Kidney tubule cell (primary cell): ENCODE results near the gene NCOR2.

ENCODE experiments used
- DNase-seq: peaks from one replicate; pipeline ENCODE4 v3.0.0-alpha.2; 2018; ENCODE audit warnings: low spot score

The NCOR2 gene

DNA sequence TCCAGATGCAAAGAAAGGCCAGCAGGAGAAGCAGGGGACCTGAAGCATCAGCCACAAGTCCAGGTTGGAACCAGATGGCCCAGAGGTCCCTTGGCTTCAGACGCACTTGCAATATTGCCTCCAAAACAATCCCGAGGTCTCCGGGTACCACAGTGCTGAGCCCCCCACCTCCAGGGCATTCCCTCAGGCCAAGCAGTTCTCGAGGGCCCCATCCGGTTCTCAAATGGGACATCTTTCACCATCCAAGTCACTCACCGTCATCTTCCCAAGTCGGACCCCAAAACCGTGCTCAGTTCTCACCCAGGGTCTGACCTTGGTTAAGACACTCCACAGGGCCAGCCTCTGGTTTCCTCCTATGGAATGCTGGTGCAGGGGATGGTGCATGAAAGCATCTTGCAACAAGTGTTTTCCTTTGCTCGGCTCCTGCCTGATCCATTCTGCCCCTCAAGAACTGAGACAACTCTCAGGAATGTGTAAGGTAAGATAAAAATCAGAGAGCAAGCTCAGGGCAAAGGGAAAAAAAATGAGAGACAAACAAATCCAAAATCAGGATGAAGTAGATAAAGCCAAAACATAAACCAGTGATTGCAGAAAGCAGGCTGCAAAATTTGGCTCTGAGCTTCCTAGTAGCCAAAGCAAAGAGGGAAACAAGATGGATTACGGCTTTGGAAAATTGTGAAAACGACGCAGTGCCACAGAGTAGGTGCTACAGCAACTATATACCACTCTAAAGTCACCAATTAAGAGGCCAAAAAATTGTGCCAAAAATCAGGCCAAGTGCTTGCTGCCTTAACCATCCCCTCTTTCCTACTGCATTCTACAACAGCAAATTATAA lies 8.0 kb downstream of the NCOR2 start:
- no peak for DNase-seq

DNA sequence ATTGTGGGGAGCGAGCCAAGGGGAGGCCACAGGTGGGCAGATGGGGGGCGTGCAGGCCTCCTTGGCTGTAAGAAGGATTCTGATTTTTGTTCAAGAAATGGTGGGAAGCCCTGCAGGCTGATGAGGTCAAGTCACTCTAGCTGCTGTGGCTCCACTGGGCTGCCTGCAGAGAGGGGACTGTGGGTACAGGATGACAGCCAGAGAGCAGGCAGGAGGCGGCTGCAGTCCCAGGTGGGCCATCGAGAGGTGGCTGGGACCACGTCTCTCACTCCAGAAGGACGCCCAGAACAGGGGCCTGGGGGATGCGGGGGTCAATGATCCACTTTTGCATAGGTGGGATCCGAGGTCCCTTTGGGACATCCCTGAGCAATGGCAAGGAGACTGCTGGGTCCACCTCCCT lies 9.1 kb downstream of the NCOR2 start:
- no peak for DNase-seq

DNA sequence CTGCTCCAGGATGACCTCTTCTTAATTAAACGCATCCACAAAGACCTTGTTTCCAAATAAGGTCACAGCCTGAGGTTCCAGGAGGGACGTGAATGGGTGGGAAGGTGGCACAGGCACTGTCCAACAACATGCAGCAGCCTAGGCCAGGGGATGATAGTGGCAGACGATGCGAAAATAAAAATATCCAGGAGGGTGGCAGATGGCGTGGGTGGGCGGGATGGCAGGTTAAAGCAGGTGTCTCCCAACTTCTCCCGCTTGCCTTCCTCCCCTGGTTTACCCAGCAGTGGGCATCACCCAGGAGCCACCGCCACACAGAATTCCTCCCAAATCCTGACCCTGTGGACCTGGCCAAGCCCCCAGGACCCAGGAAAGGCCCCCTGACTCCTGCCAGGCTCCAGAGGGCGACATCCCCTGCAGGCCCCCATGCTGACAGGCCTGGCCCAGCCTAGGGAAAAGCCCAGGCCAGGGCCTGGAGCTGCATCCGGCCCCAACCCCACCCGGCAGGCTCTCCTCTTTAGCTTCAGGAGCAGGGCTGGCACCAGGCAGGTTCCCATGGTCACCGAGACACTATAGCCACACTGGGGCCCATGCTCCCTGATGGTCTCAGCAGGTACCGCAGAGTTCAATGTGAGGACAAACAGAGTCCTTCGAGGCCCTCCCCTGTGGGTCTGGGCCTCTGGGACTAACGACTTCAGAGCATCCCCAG lies 9.7 kb downstream of the NCOR2 start:
- no peak for DNase-seq

GRCh38 chr12:124556896-124557501 lies 10.4 kb downstream of the NCOR2 start:
- no peak for DNase-seq

DNA sequence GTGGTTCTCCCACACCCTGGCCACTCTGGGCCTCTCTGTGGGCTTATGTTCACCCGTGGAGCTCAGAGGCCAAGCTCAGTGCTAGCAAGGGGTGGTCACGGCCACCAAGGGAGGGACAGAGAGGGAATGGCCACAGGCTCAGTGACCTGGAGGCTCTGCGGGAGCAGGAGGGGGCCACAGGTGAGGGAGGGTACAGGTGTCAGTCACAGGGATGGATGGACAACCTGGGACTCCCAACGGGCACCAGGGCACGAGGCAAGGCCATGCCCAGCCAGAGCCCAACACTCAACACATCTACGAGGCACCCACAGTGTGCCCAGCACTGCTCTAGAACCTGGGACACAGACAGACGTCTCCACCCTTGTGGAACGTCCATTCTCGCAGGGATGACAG lies 11.3 kb downstream of the NCOR2 start:
- no peak for DNase-seq

DNA sequence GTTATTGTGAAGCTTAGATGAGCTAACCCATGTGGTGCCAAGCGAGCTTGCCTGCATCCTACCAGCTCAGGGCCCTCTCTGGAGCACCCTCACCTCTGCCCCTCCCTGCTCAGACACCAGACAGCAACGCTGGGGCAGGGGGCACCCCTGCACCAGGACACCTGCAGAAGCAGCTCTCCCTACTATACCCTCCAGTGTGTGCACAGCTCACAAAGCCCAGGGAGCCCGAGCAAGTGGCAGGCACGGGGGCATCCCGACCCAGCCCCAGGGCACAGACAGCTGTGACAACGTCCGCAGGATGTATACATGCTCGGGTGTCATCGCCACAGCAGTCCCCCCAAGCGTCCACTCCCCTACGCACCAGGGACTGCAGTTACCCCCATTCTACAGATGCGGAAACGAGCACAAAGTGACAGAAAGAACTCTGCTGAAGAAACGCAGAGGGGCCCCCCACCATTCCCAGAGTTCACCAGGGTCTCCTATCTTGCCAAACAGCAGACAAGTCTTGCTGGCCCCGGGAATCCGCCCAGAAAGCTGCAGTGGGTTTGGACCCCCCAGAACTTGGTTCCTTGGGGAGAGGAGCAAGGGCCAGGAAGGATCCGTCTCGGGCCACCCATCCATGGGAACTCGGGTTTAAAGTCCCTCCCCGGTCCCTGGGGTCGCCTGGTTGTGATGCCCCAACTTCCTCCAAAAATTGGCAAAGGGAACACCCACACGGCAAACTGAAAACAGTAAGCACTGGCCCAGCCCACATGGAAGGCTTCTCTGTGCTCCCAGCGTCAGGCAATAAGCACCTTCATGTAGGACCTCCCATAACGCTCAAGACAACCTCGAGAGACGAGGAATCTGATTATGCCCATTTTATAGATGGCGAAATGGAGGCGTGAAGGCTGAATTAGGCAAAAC lies 12.0 kb downstream of the NCOR2 start:
- DNase-seq = no peak

- no peak for DNase-seq
These were observed 12.9 kb downstream of the NCOR2 start for GRCh38 chr12:124554429-124555029.

DNA sequence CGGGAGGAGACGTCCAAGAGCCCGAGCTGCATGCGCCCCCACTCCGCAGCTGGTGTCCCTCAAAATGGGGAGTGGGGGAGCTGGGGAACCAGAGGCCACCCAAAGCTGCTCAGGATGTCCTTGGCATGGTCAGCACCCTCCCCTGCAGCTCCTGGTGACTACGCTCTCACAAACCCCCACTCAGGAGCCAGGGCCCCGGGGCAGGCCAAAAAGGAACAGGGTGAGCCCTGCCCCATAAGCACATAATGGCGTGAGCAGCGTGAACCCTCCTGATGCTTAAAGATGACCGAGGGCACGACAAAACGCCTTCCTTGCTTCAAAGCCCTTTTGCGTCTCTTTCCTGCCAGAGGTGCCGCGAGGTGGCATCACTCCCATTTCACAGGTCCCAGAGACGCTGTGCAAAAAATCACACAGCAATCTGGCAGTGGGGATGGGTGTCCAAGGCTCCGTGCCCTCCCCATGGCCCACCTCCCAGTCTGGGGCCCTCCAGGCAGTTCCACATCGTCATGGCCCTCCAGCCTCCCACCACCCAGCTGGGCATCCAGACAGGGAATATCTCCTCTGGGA lies 13.5 kb downstream of the NCOR2 start:
- no peak for DNase-seq

DNA sequence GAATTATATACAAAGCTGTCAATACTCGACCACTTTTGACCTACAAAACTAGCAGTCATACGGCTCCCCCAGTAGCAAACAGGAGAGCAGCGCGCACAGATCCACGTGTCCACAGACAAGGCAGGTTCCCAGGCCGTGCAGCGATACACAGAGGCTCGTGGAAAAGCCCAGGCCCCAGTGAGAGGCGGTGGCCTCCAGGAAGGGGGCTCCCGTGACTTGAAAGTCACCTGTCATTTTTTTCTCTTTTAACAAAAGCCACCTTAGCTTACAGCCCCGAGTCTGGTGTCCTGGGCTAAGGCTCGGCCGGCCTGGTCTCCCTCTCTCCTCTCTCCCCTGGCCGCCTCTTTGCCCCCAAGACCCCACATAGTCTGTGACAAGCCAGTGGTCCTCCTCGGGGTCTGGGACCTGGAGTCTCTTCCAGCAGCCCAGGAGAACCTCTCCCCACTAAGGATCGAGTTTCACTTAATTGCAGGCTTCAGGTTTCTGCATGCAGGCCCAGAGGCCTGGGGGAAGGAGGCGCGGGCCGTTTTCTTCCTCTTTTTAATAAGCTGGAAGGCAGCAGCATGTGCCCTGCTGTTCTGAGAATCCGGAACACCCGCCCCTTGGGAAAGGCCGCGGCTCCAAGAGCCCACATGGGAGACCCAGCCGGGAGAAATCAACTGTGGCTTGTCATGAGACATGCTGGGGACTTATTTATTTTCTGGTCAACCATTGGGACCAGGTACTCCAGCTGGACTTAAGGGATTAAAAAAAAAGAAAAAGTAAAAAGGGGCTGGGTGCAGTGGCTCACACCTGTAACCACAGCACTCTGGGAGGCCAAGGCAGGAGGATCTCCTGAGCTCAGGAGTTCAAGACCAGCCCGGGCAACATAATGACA lies 15.9 kb downstream of the NCOR2 start:
- DNase-seq = peak; percentile 38

DNA sequence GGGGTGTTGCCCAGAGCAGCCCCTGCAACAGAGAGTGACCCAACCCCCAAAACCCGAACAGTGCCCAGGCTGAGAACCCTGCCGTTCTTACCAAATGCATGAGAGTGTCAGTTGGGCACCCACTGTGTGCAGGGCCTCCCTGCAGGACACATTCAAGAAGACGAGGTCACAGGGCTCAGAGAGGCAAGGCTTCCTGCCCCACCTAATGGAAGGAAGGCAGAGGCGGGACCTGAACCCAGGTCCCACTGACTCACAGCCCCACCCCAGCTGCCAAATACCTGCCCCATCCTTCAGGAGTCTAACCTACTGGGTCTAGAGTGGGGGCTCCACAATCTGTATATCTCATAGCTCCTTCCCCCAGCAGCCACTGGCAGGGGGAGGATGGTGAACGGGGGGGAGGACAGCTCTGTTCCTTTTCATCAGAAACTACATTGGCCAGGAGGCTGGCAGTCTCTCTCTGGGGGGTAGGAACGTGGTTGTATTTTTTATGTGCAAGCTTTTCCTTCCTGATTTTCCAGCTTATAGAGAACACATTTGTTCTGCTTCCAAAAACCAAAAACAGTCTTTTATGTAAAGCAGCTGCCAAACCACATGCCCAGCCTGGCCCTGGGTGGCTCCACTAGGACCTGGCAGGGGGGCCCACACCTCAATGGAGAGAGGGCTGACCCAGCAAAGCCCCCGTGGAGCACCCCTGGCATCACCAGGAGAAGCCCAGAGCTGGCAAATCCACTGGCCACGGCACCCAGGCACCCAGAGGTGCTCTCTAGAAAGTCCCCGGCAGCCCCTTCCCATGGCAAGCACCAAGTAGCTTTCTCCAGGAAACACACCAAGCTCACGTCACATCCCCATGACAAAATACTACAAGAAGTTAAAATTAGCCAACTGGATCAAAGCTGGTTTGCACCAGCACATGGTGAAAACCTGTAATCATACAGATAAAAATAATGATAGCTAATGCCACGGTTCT lies 17.0 kb downstream of the NCOR2 start:
- DNase-seq = peak; percentile 31

- no peak for DNase-seq
These were observed 17.8 kb downstream of the NCOR2 start for GRCh38 chr12:124549629-124550028.

GRCh38 chr12:124548854-124549378 lies 18.5 kb downstream of the NCOR2 start:
- DNase-seq = peak; percentile 87

GRCh38 chr12:124547626-124548025 lies 19.8 kb downstream of the NCOR2 start:
- no peak for DNase-seq

DNA sequence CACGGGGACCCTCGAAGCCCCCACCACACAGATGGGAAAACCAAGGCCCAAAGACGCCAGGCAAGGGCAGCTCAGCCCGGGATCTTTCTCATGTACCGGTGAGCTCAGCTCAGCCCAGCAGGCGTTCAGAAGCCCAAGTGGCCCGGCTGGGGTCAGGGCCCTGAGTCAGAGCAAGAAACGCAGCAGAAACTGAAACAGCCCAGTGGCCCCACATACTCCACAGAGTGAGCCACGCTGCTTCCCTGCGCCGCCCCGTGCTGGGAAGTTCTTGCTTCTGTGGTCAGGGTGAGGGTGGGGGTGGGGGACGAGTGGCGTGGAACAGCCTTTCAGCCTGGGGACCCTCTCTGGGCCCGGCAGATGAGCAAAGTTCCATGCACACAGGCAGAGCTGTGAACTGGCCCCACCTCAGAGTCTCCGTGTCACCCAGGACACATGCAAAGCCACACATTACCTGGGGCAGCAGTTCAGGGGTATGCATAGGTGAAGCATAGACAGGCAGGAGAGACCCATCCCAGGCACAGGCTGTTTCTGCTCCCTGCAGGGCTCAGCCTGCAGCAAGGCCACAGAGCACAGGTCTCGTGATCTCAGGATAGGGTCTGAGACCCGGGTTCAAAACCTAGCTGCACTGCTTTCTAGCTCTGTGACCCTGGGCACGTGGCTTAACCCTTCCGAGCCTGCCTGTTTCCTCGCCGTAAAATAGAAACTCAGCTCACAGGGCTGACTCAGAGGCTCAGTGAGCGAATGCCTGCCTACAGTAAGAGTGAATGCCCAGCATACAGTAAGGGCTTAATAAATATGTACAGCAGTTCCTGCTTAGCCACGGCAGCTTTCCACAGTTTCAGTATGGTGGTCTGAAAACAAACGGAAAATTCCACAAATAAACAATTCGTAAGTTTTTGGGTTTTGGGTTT lies 21.6 kb downstream of the NCOR2 start:
- peak; percentile 84 for DNase-seq

GRCh38 chr12:124544983-124545382 lies 22.4 kb downstream of the NCOR2 start:
- DNase-seq = no peak

DNA sequence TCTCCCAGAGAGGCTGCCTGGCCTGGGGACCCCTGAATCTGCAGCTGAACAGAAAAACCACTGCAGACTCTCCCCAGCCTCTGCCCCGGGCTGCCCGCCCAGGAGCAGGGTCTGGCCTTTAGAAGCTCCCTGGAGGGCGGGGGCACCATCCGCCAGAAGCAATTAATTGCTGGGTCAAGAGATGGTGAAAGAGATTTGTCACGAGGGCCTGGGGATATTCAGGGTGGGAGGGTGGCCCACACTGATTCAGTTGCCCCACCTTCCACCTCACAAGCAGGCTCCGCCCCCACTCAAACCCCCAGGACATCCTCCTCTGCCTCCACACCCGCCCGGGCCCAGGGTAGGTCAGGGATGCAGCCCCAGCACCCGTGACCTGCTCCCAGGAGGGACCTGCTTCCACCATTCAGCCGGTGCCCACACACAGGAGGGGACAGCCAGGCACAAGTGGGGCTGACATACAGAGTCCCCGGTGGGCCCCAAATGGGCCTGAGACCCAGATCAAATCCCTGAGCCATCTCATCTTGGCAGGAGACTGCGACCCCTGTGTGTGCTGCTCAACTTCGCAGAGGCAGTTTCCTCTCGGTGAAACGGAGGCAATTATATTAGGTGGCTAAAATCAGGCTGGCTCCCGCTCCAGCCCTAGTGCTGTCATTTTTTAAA lies 23.0 kb downstream of the NCOR2 start:
- DNase-seq = peak; percentile 19
